ENCODE measurements around the gene MET.

MET gene

DNA sequence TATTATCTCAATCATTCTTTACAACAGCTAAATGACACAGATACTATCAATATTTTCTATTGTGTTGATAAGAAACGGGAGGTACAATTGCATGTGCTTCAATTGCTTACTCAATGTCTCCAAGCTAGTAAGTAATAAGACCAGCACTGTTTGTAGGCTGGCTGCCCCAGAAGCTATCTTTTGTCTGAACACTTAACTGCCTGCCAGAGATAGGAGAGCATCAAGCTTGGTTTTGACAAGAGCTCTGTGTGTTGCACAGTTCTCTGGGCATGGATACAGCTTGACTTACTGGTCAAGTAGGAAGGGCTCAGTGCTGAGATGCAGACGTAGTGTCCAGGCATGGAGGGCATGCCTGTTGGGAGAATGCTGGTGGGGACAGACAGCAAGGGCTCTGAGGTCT is 164.1 kb downstream of the MET start:
- in situ Hi-C loops (cut with HindIII; ENCODE audit: low sequenced_read_pairs) = no loop called here

DNA sequence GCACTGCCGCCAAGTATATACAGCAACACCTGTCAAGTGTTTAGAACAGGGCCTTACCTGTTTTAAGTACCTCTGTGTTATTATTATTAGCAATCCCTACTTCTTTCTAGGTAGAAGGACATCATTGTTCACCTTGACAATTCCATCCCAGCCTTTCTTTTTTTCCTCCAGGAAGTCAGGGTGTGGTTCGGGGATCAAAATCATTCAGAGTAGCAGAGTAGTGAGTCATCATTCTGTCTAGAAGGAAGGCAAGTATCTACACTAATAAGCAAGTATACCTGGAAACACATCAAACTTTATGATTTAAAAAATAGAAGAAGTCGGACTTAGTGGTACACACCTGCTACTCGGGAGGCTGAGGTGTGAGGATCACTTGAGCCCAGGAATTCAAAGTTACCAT is 164.9 kb downstream of the MET start:
- in situ Hi-C loops (cut with HindIII; ENCODE audit: low sequenced_read_pairs) = no loop called here

DNA sequence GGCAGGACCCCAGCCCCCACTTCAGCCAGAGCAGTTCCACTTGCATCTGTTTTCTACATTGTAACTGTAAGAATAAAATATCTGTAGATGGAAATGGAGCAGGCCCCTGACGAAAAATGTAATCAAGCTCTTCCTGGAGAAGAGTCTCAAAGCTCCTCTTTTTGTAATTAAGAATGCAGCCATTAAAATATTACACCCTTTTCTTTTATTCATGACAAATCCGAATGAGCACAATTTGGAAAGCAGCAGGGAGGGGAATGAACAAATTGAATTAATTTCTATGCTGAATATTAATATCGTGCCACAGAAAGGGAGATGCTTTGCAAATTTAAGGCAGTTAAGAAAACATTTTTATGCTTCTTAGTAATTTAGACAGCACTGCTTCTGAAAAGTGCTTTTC is 165.6 kb downstream of the MET start:
- in situ Hi-C loops (cut with HindIII; ENCODE audit: low sequenced_read_pairs) = no loop called here

DNA sequence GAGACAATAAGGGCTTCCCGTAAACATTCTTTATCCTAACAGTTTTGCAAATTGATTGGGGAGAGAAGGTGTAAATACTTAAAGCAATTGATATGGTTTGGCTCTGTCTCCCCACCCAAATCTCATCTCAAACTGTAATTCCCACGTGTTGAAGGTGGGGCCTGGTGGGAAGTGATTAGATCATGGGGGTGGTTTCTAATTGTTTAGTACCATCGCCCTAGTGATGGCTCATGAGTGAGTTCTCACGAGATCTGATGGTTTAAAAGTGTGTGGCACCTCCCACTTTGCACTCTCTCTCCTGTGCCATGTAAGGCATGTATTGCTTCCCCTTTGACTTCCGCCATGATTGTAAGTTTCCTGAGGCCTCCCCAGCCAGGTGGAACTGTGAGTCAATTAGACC is 168.3 kb downstream of the MET start:
- in situ Hi-C loops (cut with HindIII; ENCODE audit: low sequenced_read_pairs) = no loop called here

DNA sequence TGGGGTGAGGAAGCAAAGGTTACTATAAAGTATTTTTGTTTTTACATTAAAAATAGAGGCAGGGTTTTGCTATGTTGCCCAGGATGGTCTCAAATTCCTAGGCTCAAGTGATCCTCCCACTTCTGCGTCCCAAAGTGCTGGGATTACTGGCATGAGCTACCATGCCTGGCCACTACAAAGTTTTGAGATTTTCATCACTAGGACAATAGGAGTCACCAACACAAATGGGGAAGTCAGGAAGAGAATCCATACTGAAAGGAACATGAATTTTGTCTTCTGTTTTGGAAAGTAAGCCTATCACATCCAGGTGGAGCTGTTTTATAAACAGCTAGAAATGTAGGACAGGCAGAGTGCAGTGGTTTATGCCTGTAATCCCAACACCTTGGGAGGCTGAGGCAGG is 170.4 kb downstream of the MET start:
- in situ Hi-C loops (cut with HindIII; ENCODE audit: low sequenced_read_pairs) = no loop called here

DNA sequence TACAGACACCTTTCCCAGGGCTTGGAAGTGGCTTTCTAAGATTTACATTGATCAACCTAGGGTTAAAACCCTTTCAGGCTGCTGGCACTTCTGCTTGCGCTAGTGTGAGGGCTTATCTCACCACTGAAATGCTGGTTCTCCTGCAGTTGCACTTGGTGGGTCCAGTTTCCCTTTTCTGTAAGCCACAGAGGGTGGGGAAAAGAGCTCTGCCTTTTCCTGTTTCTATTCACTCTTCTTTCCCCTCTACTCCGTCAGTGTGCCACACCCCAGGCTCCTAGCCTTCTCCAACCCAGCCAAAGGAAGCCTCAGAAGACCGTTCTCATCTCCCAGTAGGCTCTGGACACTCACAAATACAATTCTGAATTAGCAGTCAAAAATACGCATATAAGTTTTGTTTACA is 171.4 kb downstream of the MET start:
- in situ Hi-C loops (cut with HindIII; ENCODE audit: low sequenced_read_pairs) = no loop called here

All from endothelial cell of hepatic sinusoid (primary cell).